HFFc6 (cell line): Measurements from ENCODE around the gene PRC1. TPM values are rescaled to one million over a fixed set of nuclear protein-coding genes. Genes with fewer than 3 reads are reported as not detected.

Experiments
- DNase-seq: peaks from one replicate; pipeline ENCODE4 v3.0.0-alpha.2; 2018
- H3K27ac Mint-ChIP-seq: 2 replicates; pipeline ENCODE4 v1.8.0; 2020; ENCODE audit warnings: mild to moderate bottlenecking, mixed read lengths
- H3K27me3 Mint-ChIP-seq: 2 replicates; pipeline ENCODE4 v1.8.0; 2021; ENCODE audit warnings: mild to moderate bottlenecking, moderate library complexity, mixed read lengths; ENCODE audit not compliant: insufficient read depth
- H3K36me3 Mint-ChIP-seq: 2 replicates; pipeline ENCODE4 v1.8.0; 2021; ENCODE audit warnings: low read depth, mixed read lengths
- H3K4me1 Mint-ChIP-seq: 2 replicates; pipeline ENCODE4 v1.8.0; 2020; ENCODE audit warnings: low read depth, mixed read lengths
- H3K4me3 Mint-ChIP-seq: 2 replicates; pipeline ENCODE4 v1.8.0; 2020; ENCODE audit warnings: mild to moderate bottlenecking, moderate library complexity, mixed read lengths
- H3K9me3 Mint-ChIP-seq: 2 replicates; pipeline ENCODE4 v1.8.0; 2020; ENCODE audit warnings: mild to moderate bottlenecking, mixed read lengths
- total RNA-seq, 6 experiments: library from RNA; stranded (reverse); fragmentation: NEBNext Ultra II Directional; extraction: Animal tissue kit (Norgen Biotek cat#: 25700); gene quantifications; 2 replicates in 1 of 6; 3 replicates in 5 of 6; pipeline ENCODE4 v1.2.3, GENCODE V29; 2021
- TF ChIP-seq, protein P1 (sequence below): fragments of 200-600 bp; sonication (generic); IDR thresholded peaks from 2 replicates; pipeline ENCODE4 v1.5.0; 2021; ENCODE audit warnings: antibody characterized with exemption, mild to moderate bottlenecking

PRC1 gene
- total RNA-seq, 6 experiments from 2014 or later = 85.5 to 210 (median 189) TPM

DNA sequence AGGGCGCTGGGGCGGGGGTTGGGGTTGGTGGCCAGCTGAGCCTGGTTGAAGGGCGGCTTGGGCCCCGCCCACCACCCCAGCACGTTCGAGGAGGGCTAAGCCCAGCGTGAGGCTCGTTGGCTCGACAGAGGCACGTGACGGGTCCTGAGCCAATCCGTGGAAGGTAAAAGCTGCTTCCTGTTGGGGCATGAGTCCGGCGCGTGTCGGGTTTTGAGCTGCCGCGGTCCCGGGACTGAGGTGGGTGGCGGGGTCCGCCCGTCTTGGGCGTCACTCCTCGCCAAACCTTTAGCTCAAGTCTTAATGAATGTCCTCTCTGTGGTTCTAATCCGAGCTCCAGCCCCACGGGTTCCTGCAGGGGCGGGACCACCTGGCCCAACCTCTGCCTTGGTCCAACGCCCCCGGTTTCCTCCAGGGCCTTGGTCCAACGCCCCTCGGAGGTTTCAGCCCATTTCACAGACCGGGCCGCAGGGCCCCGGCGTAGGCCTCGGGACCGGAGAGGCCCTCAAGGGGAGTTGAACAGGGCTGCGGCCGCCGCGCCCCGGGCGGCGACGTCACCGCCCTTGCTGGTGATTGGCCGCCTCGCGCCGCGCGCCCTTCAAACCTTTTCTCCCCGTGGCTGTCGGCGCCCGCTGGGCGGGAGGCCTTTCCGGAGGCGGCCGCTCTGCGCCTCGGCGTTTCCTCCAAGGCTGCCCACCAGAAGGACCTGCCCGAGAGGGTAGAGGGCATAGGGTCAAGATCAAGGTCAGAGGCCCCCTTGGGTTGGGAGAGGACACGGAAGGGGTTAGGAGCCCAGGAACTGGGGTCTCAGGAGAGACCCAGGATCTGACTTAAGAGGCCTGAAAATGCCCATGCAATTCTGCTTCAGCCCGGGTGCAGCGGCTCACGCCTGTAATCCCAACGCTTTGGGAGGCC, 39.4 kb downstream of the PRC1 start, which contains the start of gene RCCD1:
Gene RCCD1 (plus strand): TSS at position 173 of the 912 bp plus-strand sequence. CDS start 1,851 bp downstream, outside the sequence.
- Mint-ChIP-seq H3K9me3 (no peaks in the 10 kb centered on the region), H3K4me3 (peak within 1 kb of the TSS; percentile 90), H3K36me3 (peaks cover 24% of the 10 kb centered on the region), H3K4me1 (peaks cover 26% of the 10 kb centered on the region), H3K27me3 (peaks cover 9% of the 10 kb centered on the region), H3K27ac (peak within 1 kb of the TSS; percentile 96)
- peak; percentile 90 for DNase-seq
- TF ChIP-seq, protein P1, sequence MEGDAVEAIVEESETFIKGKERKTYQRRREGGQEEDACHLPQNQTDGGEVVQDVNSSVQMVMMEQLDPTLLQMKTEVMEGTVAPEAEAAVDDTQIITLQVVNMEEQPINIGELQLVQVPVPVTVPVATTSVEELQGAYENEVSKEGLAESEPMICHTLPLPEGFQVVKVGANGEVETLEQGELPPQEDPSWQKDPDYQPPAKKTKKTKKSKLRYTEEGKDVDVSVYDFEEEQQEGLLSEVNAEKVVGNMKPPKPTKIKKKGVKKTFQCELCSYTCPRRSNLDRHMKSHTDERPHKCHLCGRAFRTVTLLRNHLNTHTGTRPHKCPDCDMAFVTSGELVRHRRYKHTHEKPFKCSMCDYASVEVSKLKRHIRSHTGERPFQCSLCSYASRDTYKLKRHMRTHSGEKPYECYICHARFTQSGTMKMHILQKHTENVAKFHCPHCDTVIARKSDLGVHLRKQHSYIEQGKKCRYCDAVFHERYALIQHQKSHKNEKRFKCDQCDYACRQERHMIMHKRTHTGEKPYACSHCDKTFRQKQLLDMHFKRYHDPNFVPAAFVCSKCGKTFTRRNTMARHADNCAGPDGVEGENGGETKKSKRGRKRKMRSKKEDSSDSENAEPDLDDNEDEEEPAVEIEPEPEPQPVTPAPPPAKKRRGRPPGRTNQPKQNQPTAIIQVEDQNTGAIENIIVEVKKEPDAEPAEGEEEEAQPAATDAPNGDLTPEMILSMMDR = no peak

DNA sequence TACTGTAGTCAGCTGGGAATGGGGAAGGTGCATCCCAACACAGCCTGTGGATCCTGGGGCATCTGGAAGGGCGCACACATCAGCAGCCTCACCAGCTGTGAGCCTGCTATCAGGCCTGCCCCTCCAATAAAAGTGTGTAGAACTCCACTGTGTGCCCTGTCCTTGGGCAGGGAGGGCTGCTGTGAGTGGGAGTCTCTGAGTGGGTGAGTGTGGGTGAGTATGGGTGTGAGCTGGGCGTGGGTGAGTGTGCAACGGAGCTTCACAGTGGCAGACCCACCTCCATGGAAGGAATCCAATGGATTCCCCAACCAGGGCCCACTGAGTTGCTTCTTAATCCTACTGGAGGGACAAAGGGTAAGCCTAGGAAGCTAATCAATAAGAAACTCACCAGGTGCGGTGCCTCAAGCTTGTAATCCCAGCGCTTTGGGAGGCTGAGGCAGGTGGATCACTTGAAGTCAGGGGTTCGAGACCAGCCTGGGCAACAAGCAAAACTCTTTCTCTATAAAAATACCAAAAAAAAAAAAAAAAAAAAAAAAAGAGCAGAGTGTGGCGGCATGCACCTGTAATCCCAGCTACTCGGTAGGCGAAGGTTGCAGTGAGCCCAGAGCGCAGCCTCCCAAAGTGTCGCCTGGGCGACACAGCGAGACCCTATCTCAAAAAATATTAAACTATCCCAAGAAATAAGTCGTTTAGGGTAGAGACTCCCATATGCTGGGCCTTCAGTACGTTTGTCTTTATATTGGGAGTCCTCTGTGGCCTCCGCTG, 40.2 kb downstream of the PRC1 start:
- H3K9me3 Mint-ChIP-seq = no peaks in the 10 kb centered on the region
- H3K36me3 Mint-ChIP-seq = peaks cover 22% of the 10 kb centered on the region
- H3K27me3 Mint-ChIP-seq = peaks cover 9% of the 10 kb centered on the region
- no peak for DNase-seq
- H3K27ac Mint-ChIP-seq = peak overlapping the region; percentile 96
- H3K4me1 Mint-ChIP-seq = peaks cover 26% of the 10 kb centered on the region
- TF ChIP-seq, protein P1 = no peak
- no peak overlapping the region for H3K4me3 Mint-ChIP-seq

GRCh38 chr15:90952901-90953677, 41.2 kb downstream of the PRC1 start:
- TF ChIP-seq, protein P1 = no peak
- Mint-ChIP-seq H3K4me3 (no peak overlapping the region), H3K27me3 (peaks cover 12% of the 10 kb centered on the region)

GRCh38 chr15:90950676-90951075, 43.7 kb downstream of the PRC1 start:
- TF ChIP-seq, protein P1 = no peak
- no peak overlapping the region for H3K27ac Mint-ChIP-seq
- peaks cover 36% of the 10 kb centered on the region for H3K36me3 Mint-ChIP-seq
- DNase-seq = no peak
- H3K4me1 Mint-ChIP-seq = peaks cover 18% of the 10 kb centered on the region
- no peak overlapping the region for H3K4me3 Mint-ChIP-seq
- peaks cover 9% of the 10 kb centered on the region; the same call in 1 of the 2 replicates for H3K27me3 Mint-ChIP-seq
- H3K9me3 Mint-ChIP-seq = no peaks in the 10 kb centered on the region

More at GRCh38 chr15:90952901-90953677, 41.2 kb downstream of the PRC1 start:
- peak overlapping the region; percentile 20 for H3K27ac Mint-ChIP-seq
- no peaks in the 10 kb centered on the region for H3K9me3 Mint-ChIP-seq
- no peak for DNase-seq
- peaks cover 32% of the 10 kb centered on the region for H3K4me1 Mint-ChIP-seq
- peaks cover 28% of the 10 kb centered on the region for H3K36me3 Mint-ChIP-seq
